ENCODE data around the gene GALNTL6. TPM values are rescaled to one million over a fixed set of nuclear protein-coding genes. Genes with fewer than 3 reads are reported as not detected.
A peak's percentile ranks its signal among the peaks of the same experiment; 100 is the strongest.
"Not testable (repeated sequence)": the region's sequence is repeated elsewhere in the genome, so short reads cannot be mapped to it uniquely, and the experiment has no call there.

Gene GALNTL6
- polyA plus RNA-seq, 1 experiment, result not detected

- no peaks in the 10 kb centered on the region for H3K27me3 ChIP-seq (ENCODE audit: control insufficient read depth, insufficient read depth, low read length)
- H3K27ac ChIP-seq (ENCODE audit: low read depth, low read length), result no peak overlapping the region
- ChIA-PET POLR2A (no interaction called here), CTCF (no interaction called here)
- no peaks in the 10 kb centered on the region for H3K9me3 ChIP-seq (ENCODE audit: control insufficient read depth, insufficient read depth, low read length)
- no peak overlapping the region for H3K4me3 ChIP-seq (ENCODE audit: low read depth, low read length)
- no peak for TF ChIP-seq CTCF (IDR thresholded peaks at IDR 0.05; ENCODE audit: low read depth, low read length)
- no peak for DNase-seq (ENCODE audit: low read depth, low spot score)
Measured at GRCh38 chr4:172874944-172875343, 1061.7 kb downstream of the GALNTL6 start.

GRCh38 chr4:172876394-172876793 is 1063.2 kb downstream of the GALNTL6 start:
- Histone ChIP-seq H3K27me3 (ENCODE audit: control insufficient read depth, insufficient read depth, low read length) (no peaks in the 10 kb centered on the region), H3K9me3 (ENCODE audit: control insufficient read depth, insufficient read depth, low read length) (no peaks in the 10 kb centered on the region), H3K4me3 (ENCODE audit: low read depth, low read length) (no peak overlapping the region), H3K27ac (ENCODE audit: low read depth, low read length) (no peak overlapping the region)
- TF ChIP-seq CTCF (IDR thresholded peaks at IDR 0.05; ENCODE audit: low read depth, low read length), result no peak
- no peak for DNase-seq (ENCODE audit: low read depth, low spot score)
- POLR2A ChIA-PET, result no interaction called here
- CTCF ChIA-PET, result interaction anchor here (1.1 kb wide), 1 partner anchor 381 kb away, joined by 3 read pairs; no protein-coding TSS in a partner anchor

GRCh38 chr4:172881645-172882044 is 1068.4 kb downstream of the GALNTL6 start:
- POLR2A ChIA-PET, result no interaction called here

GRCh38 chr4:172887358-172887757 is 1074.2 kb downstream of the GALNTL6 start:
- POLR2A ChIA-PET; H3K9me3 ChIP-seq (ENCODE audit: control insufficient read depth, insufficient read depth, low read length); CTCF ChIA-PET; H3K4me3 ChIP-seq (ENCODE audit: low read depth, low read length); H3K27me3 ChIP-seq (ENCODE audit: control insufficient read depth, insufficient read depth, low read length); DNase-seq (ENCODE audit: low read depth, low spot score); H3K27ac ChIP-seq (ENCODE audit: low read depth, low read length): not testable (repeated sequence)

More at GRCh38 chr4:172881645-172882044, 1068.4 kb downstream of the GALNTL6 start:
- no peak for TF ChIP-seq CTCF (IDR thresholded peaks at IDR 0.05; ENCODE audit: low read depth, low read length)
- DNase-seq (ENCODE audit: low read depth, low spot score), result no peak
- Histone ChIP-seq H3K27me3 (ENCODE audit: control insufficient read depth, insufficient read depth, low read length) (no peaks in the 10 kb centered on the region), H3K4me3 (ENCODE audit: low read depth, low read length) (no peak overlapping the region), H3K27ac (ENCODE audit: low read depth, low read length) (no peak overlapping the region), H3K9me3 (ENCODE audit: control insufficient read depth, insufficient read depth, low read length) (no peaks in the 10 kb centered on the region)
- CTCF ChIA-PET, result no interaction called here

GRCh38 chr4:172887959-172888358 is 1074.8 kb downstream of the GALNTL6 start:
- H3K27ac ChIP-seq (ENCODE audit: low read depth, low read length), result no peak overlapping the region
- H3K4me3 ChIP-seq (ENCODE audit: low read depth, low read length), result no peak overlapping the region
- ChIA-PET POLR2A (no interaction called here), CTCF (no interaction called here)
- H3K9me3 ChIP-seq (ENCODE audit: control insufficient read depth, insufficient read depth, low read length), result no peaks in the 10 kb centered on the region
- no peak for DNase-seq (ENCODE audit: low read depth, low spot score)
- no peaks in the 10 kb centered on the region for H3K27me3 ChIP-seq (ENCODE audit: control insufficient read depth, insufficient read depth, low read length)
- no peak for TF ChIP-seq CTCF (IDR thresholded peaks at IDR 0.05; ENCODE audit: low read depth, low read length)

- Histone ChIP-seq H3K27me3 (ENCODE audit: control insufficient read depth, insufficient read depth, low read length) (no peaks in the 10 kb centered on the region), H3K4me3 (ENCODE audit: low read depth, low read length) (no peak overlapping the region), H3K9me3 (ENCODE audit: control insufficient read depth, insufficient read depth, low read length) (peaks cover 3% of the 10 kb centered on the region; the same call in 1 of the 2 replicates), H3K27ac (ENCODE audit: low read depth, low read length) (no peak overlapping the region)
- ChIA-PET POLR2A (no interaction called here), CTCF (interaction anchor here (0.6 to 1.1 kb wide), 6 partner anchors 8 to 366 kb away, joined by 3 to 6 read pairs (median 4); no protein-coding TSS in a partner anchor)
- no peak for DNase-seq (ENCODE audit: low read depth, low spot score)
- peak; percentile 59 for TF ChIP-seq CTCF (IDR thresholded peaks at IDR 0.05; ENCODE audit: low read depth, low read length)
Measured at GRCh38 chr4:172892300-172892699, 1079.1 kb downstream of the GALNTL6 start.
